ENCODE results near the gene MLC1.
A peak's percentile ranks its signal among the peaks of the same experiment; 100 is the strongest.

The MLC1 gene

DNA sequence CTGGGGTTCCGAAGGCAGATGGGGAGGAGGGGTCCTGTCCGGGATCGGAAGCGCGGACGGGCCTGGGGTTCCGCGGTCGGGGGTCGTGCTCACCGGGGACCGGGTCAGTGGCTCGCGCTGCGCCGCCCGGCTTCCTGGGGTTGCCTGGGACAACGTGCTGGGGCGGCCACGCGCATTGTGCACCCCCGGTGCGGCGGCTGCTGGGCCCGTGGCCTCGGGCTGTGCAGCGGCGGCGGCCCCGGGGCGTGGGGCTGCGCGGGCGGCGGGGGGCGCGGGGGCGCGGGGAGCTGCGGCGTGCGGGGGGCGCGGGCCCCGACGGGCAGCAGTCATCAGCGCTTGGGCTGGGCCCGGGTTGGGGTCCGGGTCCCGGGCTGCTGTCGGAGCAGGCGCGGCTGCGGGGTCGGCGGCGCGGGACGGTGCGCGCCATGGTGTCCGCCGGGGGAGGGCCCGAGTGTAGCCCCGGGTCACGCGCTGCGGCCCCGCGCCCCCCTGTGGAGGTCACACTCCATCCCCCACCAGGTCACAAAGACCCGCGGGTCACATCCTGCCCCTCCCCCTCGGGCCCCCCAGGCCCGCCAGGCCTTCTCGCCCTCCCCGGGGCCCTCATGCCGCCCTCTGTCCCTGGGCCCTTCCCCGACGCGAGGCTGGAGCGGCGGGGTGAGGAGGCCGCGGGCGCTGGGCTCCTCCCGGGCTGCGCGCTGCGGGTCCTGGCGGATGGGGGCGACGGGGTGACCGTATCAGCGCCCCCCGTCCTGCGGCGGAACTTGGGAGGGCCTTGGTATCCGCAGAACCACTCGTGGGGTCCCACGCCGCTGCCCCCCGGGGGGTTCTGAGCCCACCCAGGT is 26.9 kb downstream of the MLC1 start, which contains the start of gene TTLL8:
TSS of gene TTLL8 (minus strand) at position 238 of the 845 bp plus-strand sequence.
- Histone ChIP-seq H4K20me1 (ENCODE audit: insufficient read depth) (no peaks in the 10 kb centered on the region), H3K36me3 (ENCODE audit: insufficient read depth) (no peaks in the 10 kb centered on the region), H3K79me2 (ENCODE audit: insufficient read depth, low read depth) (no peaks in the 10 kb centered on the region), H2AFZ (ENCODE audit: low read depth) (peak within 1 kb of the TSS; percentile 44; the same call in 1 of the 2 replicates), H3K4me3 (IDR thresholded peaks at IDR 0.05; ENCODE audit: insufficient read depth, low read depth, low read length) (no peak within 1 kb of the TSS), H3K4me1 (ENCODE audit: low read depth, poor library complexity, severe bottlenecking) (no peaks in the 10 kb centered on the region), H3K27ac (no peak within 1 kb of the TSS), H3K9ac (no peak within 1 kb of the TSS; the same call in 1 of the 2 replicates), H3K4me2 (peak within 1 kb of the TSS; percentile 33; the same call in 1 of the 2 replicates), H3K27me3 (ENCODE audit: insufficient read depth, low read depth) (no peaks in the 10 kb centered on the region)
- TF ChIP-seq, protein P1, sequence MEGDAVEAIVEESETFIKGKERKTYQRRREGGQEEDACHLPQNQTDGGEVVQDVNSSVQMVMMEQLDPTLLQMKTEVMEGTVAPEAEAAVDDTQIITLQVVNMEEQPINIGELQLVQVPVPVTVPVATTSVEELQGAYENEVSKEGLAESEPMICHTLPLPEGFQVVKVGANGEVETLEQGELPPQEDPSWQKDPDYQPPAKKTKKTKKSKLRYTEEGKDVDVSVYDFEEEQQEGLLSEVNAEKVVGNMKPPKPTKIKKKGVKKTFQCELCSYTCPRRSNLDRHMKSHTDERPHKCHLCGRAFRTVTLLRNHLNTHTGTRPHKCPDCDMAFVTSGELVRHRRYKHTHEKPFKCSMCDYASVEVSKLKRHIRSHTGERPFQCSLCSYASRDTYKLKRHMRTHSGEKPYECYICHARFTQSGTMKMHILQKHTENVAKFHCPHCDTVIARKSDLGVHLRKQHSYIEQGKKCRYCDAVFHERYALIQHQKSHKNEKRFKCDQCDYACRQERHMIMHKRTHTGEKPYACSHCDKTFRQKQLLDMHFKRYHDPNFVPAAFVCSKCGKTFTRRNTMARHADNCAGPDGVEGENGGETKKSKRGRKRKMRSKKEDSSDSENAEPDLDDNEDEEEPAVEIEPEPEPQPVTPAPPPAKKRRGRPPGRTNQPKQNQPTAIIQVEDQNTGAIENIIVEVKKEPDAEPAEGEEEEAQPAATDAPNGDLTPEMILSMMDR (conservative IDR thresholded peaks at IDR 0.05; ENCODE audit: low read depth, low read length): no peak

- Histone ChIP-seq H2AFZ (ENCODE audit: low read depth) (no peak overlapping the region), H3K9ac (no peak overlapping the region), H3K4me2 (no peak overlapping the region), H3K4me3 (IDR thresholded peaks at IDR 0.05; ENCODE audit: insufficient read depth, low read depth, low read length) (no peak overlapping the region), H3K36me3 (ENCODE audit: insufficient read depth) (no peaks in the 10 kb centered on the region), H3K4me1 (ENCODE audit: low read depth, poor library complexity, severe bottlenecking) (no peaks in the 10 kb centered on the region), H4K20me1 (ENCODE audit: insufficient read depth) (no peaks in the 10 kb centered on the region), H3K27me3 (ENCODE audit: insufficient read depth, low read depth) (no peaks in the 10 kb centered on the region; the same call in 1 of the 2 replicates), H3K79me2 (ENCODE audit: insufficient read depth, low read depth) (no peaks in the 10 kb centered on the region), H3K27ac (no peak overlapping the region)
- TF ChIP-seq, protein P1 (conservative IDR thresholded peaks at IDR 0.05; ENCODE audit: low read depth, low read length): no peak
Observed at GRCh38 chr22:50057278-50058060, 27.8 kb downstream of the MLC1 start.

DNA sequence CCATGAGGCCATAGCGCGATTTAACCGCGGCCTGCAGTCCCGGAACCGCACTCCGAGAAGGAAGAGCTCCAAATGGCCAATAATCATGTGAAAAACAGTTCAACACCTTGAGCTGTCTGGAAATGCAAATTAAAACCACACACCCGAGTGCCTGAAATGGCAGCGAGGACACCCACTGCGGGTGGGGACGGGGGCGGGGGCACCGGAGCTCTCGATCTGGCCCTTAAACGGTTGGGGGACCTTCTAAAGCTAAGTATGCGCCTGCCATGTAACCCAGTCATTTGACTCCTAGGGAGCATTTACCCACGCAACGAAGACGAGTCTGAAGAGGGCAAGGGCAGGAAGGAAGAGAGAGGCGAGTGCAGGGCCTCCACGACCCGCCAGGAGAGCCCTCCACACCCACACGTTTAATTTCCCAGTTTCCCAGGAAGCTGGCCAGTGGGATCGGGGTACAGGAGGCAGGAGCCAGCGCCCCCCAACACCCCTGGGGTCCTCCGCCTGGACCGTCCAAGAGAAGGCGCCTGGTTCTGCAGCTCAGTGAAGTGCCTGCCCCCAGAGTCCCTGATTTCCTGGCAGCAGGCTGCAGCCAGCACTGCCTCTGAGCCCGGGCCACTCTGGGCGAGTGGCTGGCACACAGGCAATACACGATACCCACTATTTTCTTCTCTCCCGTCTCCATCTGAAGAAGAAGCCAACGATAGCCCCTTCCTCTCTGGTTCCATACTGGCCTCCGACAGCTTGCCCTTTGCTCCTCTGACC is 28.8 kb downstream of the MLC1 start:
- no peaks in the 10 kb centered on the region for H3K4me1 ChIP-seq (ENCODE audit: low read depth, poor library complexity, severe bottlenecking)
- no peak overlapping the region for H2AFZ ChIP-seq (ENCODE audit: low read depth)
- TF ChIP-seq, protein P1 (conservative IDR thresholded peaks at IDR 0.05; ENCODE audit: low read depth, low read length): no peak
- no peak overlapping the region for H3K9ac ChIP-seq
- H3K36me3 ChIP-seq (ENCODE audit: insufficient read depth): no peaks in the 10 kb centered on the region
- no peaks in the 10 kb centered on the region for H3K79me2 ChIP-seq (ENCODE audit: insufficient read depth, low read depth)
- H3K27ac ChIP-seq: no peak overlapping the region
- no peak overlapping the region for H3K4me2 ChIP-seq
- peaks cover 2% of the 10 kb centered on the region; the same call in 1 of the 2 replicates for H3K27me3 ChIP-seq (ENCODE audit: insufficient read depth, low read depth)
- H3K4me3 ChIP-seq (IDR thresholded peaks at IDR 0.05; ENCODE audit: insufficient read depth, low read depth, low read length): no peak overlapping the region
- H4K20me1 ChIP-seq (ENCODE audit: insufficient read depth): no peaks in the 10 kb centered on the region

DNA sequence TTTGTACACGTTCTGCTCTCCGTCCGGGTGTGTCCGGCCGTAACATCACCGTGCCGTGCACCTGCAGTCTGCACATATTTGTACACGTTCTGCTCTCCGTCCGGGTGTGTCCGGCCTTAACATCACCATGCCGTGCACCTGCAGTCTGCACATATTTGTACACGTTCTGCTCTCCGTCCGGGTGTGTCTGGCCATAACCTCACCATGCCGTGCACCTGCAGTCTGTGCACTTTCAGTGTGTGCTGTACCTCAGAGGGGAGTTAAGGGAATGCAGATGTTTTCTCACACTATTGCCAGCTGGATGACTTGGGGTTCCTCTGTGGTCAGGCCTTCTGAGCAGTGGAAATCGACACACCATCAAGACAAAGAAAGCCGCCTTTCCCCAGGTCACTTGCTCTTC is 31.4 kb downstream of the MLC1 start:
- H4K20me1 ChIP-seq (ENCODE audit: insufficient read depth): no peaks in the 10 kb centered on the region
- H3K9ac ChIP-seq: no peak overlapping the region
- H3K27me3 ChIP-seq (ENCODE audit: insufficient read depth, low read depth): peaks cover 2% of the 10 kb centered on the region; the same call in 1 of the 2 replicates
- TF ChIP-seq, protein P1 (conservative IDR thresholded peaks at IDR 0.05; ENCODE audit: low read depth, low read length): no peak
- no peaks in the 10 kb centered on the region for H3K36me3 ChIP-seq (ENCODE audit: insufficient read depth)
- H3K79me2 ChIP-seq (ENCODE audit: insufficient read depth, low read depth): no peaks in the 10 kb centered on the region
- no peak overlapping the region for H3K27ac ChIP-seq
- H3K4me1 ChIP-seq (ENCODE audit: low read depth, poor library complexity, severe bottlenecking): no peaks in the 10 kb centered on the region
- H3K4me3 ChIP-seq (IDR thresholded peaks at IDR 0.05; ENCODE audit: insufficient read depth, low read depth, low read length): no peak overlapping the region
- no peak overlapping the region for H3K4me2 ChIP-seq
- H2AFZ ChIP-seq (ENCODE audit: low read depth): no peak overlapping the region
